HuH-7 (cell line): Measurements from ENCODE around the gene HIRA.
"Not testable (repeated sequence)": the region's sequence is repeated elsewhere in the genome, so short reads cannot be mapped to it uniquely, and the experiment has no call there.

Experiments used
- DNase-seq: peaks from one replicate; pipeline ENCODE4 v3.0.0; 2011; ENCODE audit warnings: low spot score

The HIRA gene

DNA sequence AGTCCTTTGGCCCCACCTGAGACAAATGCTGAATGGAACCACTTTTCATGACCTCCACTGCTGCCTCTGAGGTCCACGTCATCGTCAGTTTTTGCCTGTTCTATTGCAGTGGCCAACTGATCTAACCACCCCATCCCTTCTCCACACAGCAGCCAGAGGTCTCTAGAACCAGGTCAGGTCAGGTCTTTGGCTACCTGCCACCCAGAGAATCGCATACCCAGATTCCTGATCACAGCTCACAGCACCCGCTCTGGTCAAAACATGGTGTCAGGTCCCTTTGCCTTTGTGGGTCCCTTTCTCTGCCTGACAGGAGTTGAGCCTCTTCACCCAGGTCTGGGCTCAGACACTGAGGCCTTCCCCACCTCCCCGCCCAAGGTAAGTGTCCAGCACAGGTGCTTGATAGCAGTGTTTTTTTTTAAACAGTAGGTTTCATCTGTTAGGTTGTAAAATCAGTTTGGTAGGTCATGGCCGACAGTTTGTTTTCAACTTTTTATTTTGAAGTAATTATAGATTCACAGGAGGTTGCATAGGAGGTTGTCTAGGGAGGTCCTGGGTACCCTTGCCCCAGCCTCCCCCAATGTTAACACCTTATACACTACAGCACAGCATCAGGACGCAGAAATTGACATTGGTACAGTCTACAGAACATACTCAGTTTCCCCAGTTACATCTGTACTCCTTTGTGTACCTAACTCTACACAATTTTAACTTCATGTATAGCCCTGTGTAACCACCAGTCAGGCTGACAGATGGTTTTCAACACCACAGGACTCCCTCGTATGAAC lies 9.1 kb upstream of the HIRA start:
- no peak for DNase-seq

DNA sequence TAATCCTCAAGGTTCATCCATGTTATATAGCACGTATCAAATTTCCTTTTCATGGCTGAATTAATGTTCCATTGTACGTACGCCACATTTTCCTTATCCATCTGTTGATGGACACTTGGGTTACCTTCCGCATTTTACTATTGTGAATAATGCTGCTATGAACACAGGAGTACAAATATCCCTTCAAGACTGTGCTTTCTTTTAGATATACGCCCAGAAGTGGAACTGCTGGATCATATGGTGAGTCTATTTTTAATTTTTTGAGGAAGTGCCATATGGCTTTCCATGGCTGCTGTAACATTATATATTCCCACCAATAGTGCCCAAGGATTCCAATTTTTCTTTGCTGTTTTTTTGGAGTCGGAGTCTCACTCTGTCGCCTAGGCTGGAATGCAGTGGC lies 6.8 kb upstream of the HIRA start:
- no peak for DNase-seq

DNA sequence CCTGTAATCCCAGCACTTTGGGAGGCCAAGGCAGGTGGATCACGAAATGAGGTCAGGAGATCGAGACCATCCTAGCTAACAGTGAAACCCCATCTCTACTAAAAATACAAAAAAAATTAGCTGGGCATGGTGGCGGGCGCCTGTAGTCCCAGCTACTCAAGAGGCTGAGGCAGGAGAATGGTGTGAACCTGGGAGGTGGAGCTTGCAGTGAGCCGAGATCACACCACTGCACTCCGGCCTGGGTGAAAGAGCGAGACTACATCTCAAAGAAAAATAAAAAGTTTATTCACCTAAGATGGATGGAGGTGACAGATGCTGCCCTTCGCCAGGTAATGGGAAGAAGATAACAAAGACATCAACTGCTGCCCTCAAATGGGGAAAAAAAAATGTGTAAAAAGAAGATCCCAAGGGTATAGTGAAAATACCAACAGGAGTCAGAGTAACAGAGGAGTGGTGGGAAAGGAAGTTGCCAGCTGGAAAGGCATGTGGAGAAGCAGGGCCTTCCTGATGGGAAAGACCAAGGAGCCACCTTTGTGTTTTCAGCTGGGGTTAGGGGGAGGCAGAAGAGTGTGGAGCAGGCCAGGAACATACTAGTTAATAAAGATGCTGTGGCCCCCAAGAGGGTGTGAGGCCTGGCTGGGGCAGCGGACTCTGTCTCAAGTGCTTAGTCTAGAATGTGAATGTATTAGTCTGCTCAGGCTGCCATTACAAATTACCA lies 5.1 kb upstream of the HIRA start:
- DNase-seq: not testable (repeated sequence)

DNA sequence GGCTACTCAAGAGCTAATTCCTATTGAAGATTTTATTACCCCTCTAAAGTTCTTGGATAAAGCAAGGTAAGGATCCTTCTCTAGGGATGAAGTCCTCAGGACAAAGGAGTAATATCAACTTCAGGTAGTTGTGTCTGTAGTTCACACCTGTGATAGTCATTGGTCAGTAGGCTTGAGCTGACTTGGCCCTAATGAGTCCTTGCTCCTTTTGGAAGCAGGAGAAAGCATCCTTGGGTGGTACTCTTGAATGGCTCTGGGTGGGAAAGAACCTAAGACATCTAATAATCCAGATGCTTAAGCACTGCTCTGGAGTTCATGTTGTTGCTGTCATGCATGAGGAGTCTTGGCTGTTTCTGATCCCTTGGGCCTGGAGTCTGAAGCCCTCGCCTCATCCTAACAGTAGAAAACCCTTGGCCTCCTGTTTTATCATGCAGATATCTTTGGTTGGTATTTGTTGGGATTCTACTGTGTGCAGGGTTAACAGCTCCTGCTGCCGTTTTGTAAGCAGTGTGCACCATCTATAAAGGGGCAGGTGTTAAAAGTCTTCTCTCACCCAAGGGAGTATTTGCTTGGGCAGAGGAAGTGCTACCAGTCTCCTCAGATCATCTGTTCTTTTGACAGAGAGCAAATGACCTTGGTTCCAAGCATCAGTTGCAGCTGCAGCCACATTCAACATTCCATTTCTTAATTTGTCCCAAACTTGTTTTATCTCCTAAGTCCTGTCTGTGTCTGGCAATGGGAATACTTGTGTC lies 3.5 kb upstream of the HIRA start:
- no peak for DNase-seq

DNA sequence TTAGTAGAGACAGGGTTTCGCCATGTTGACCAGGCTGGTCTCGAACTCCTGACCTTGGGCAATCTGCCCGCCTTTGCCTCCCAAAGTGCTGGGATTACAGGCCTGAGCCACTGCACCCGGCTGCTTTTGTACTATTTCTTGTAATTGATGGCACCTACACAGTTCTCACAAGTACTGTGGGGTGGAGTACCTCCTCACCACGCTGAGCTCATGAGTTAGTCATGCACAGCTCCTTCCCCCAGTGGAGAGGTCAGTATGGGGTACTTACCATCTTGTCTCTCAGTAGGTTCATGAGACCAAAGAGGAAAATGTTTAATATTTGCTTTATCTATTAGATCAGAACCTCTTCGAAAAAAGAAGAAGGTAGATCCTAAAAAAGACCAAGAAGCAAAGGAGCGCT lies 2.9 kb upstream of the HIRA start:
- DNase-seq: no peak

DNA sequence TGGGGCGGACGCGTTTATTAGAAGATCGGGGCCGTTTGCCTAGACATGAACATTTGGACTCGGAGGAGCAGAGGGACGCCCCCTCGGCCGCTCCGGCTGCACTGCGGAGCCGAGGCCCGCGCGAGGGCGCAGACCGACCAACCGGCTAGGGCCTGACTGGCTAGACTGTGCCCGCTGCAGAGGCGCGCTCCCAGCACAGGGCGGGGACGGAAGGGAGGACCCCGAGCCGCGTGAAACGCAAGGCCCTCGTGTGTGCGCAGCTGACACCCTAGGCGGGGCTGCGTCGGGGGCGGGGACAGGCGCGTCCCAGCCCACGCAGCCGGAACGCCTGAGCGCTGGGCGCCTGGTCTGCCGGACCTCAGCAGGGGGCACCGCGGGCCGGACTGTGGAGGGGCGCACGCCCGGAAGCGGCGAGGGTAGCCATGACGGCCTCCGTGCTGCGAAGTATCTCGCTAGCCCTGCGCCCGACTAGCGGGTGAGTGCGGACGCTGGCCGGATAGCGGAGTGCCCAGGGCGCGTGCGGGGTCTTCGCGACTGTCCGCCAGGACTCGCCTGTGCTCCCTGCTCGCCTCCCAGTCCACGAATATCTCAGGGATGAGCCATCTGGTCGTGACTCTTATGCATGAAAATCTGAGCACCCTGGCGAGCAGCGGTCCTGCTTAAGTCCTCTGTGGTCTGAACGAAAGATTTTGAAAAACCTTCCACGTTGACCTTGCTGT lies 759 bp upstream of the HIRA start, which contains the start of gene MRPL40:
Gene MRPL40 (plus strand): TSS at position 413 of the 719 bp plus-strand sequence. CDS start 10 bp downstream, at position 423.
- peak; percentile 90 for DNase-seq

DNA sequence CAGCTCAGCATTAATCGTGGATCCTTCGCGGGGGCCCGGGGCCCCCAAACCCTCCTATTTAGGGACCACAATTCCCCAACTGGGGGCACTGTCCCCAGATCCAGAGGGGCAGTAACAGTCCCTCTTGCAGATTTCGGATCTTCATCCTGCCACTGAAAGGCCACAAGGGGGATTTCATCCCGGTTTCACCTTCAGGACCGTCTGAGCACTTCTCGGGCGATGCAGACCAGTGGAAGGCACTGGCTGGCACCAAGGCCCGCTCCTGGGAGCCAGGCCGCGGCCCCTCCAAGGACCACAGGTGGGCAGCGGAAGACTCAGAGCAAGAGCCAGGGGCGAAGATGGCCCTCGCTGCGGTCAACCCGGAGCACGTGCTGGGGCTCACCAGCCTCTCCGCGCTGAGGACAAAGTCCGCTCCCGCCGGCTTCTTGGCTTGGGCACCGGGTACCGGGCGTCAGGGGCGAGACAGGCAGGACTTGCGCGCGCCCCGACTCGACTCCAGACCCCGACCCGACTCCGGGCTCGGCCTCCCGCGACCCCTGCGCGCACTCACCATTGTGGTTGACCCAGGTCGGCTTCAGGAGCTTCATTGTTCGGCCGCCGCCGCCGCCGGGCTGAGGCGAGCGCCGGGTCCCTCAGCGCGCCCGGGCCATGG lies 517 bp downstream of the HIRA start:
- peak; percentile 36 for DNase-seq

DNA sequence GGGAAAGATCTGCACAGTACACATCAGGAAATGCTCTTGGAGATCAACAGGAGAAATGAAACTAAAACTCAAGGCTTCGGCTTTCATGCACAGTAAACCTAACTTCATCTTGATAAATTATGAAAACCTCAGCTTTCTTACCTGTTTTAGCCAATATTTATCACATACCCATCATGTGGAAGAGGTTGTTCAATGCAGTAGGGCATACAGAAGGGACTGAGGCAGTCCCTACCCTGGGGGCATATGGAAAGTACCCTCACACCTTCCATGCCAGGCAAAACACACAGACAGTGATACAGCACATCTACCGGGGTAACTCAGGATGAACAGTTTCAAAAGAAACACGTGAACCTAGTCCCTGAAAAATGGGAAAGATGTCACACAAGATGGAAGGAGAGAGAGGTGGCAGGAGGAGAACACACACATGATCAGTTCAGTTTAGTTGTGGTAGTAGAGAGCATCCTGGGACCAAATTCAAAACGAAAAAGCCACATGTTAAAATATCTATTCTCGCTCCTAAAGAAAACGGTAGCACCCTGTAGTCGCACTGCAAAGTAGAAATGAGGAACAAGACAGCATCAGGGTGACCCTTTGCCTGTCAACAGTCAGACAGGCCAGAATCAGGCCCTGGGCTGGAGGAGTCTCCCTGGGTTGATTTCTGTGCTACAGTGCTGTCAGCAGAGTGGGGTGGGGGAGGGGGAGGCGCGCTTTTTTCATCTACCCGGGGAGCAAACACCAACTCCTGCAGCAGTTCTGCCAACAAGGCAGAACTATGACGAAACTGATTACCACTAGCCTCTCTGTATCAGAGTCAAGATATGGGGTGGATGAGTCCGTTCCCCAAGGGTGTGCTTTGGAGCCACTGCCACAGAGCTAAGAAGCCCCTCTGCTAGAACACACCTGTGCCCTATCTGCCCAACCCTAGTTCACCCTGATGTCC lies 1.3 kb downstream of the HIRA start:
- peak; percentile 34 for DNase-seq

DNA sequence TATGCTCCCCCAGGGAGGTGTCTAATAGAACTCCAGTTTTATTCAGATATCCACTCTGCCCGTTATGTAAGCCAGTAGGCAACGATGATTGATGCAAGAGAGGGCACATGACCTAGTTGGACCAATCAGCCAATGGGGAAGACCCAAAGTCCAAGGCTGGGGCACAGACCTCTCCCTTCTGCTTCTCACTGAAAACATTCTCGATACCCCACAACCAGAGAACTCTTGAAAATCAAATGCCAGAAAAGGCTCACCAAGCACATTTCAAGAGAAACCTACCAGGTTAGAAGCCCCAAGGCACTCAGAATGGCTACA lies 7.4 kb downstream of the HIRA start:
- DNase-seq: no peak

DNA sequence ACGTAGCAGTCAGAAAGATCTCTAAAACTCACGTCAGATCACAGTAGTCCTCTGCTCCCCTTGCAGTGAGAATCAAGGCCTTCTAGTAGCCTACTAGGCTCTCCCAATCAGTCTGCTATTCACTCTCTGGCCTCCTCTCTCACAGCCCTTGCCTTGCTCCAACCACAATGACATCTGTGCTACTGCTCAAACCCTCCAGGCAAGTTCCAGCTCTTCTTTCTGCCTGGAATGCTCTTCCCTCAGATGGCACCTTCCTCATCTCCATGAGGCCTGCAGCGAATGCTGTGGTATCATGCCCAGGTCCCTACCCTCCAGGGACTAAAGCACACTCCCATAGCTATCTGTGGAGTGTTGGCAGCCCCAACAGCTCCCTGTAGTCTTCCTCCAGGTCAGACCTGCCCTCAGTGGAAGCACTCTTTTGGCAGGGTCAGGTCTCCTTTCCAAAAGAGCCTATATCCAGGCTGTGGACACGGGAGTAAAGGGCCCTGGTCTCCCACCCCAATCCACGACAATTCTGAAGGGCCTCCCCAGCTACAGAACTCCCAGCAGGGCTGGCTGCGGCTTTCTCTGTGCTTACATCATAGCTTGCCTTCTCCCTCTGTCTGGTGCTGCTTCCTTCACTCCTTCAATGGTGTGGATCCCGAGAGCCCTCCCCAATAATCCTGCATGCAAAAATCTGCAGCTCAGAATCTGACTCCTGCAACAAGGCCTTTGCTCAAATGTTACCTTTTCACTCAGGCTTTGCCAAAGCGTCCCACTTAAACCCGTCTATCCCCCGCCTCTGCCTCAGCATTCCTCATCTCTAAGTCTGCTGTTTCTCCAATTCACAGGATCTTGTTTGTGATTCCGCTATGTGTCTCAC lies 8.9 kb downstream of the HIRA start:
- DNase-seq: no peak

DNA sequence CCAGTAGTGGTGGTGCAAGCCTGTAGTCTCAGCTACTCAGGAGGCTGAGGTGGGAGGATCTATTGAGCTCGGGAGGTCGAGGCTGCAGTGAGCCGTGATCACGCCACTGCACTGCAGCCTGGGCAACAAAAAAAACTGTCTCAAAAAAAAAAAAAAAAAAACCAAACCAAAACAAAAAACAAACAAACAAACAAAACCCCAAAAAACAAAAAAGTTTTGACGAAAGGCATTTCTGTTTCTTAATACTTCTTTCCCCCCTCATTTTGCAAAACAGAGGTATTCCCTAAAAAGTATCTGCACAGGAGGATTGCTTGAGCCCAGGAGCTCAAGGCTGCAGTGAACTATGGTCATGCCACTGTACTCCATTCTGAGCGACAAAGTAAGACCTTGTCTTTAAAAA lies 11.2 kb downstream of the HIRA start:
- DNase-seq: no peak

DNA sequence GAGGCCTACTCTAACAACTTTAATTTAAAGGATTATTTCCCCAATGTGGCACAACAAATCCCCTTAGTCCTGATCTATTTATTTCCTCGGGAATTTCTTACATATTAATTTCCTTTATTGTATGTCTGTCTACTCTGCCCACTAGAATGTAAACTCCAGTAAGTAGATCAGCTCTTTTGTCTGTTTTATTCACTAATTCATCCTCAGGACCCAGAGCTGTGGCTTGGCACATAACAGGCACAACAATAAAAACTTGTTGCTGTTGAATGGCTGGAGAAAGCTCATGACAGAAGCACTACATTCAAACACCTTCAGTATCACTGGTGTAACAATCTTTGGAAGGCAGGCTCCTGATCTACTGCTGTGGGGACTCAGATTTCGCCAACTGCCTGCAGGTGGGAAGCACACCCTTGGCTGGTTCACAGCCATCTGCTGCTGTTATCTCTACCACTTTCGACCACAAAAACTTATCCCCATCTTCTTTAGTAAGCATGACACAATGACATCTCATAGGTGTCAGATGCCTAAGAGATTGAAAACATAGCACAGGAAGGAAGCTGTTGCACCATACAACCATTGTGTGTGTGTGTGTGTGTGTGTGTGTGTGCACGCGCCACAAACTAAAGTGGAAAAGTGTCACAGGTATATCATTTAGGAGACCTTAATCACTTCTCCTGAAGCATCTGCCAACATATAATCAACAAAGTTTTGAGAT lies 11.9 kb downstream of the HIRA start:
- no peak for DNase-seq

DNA sequence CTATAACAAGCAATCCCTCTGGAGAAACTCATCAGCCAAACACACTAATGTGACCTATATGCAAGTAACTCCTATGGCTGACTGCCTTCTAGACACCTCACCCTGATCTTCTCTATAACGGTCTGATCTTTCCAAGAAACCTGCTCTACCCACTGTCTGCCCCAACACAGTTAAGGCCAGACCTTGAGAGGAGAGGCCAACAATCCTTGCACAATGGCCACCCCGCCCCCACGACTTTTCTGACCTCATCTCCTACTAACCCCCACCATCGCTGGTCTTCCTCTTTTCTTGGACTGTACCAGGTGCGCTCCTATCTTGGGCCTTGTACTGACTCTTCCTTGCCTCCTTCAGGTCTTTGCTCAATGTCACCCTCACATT lies 12.5 kb downstream of the HIRA start:
- DNase-seq: no peak

DNA sequence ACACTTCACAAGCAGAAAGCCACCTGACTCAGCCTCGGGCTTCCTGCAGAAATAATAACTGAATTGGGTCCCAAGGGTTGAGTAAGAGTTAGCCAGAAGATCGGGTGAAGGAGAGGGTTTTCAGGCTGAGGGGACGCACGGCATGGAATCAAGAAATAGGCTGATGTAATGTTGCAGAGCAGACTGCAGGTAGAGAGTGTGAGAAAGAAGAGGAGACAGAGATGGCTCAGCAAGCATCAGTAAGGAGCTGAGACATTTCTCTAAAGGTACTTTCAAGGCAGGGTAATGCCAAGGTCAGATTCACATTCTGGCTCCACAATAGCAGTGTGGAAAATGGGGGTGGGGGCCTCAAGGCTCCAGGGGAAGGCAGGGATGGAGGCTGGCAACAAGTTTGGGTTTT lies 18.6 kb downstream of the HIRA start:
- no peak for DNase-seq

DNA sequence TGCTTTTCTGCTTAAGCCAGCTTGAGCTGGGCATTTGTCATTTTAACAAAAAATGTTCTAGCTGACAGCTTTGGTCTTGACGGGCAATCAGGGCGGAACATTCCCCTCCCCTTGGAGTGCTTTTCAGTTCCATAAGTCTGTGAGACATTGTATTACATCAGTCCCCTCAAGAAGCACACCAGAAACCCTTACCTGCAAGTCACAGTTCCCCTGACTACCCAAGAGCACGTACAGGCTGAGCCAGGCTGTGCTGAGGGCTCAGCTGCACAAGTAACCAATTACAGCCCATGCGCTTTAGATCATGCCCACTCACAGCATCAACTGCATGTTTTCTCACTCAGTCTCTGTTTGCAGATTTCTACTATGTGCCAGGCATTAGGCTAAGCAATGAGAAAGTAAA lies 19.1 kb downstream of the HIRA start:
- no peak for DNase-seq

DNA sequence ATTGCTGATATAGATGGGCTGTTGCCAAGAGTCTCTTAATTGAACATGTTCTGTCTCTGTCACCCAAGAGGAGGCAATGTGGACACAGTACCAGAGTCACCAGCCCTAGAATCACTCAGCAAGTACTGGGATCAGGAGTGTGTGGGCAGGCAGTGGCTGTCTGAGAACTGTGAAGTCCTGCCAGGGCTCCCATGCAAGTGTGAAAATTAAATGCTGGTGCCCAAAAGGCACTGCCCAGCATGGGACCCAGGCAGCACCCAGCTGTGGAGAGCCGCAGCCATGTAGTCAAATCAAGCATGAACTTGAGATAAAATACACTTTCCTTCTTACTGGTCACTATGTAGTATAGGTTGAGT lies 19.9 kb downstream of the HIRA start:
- DNase-seq: no peak

DNA sequence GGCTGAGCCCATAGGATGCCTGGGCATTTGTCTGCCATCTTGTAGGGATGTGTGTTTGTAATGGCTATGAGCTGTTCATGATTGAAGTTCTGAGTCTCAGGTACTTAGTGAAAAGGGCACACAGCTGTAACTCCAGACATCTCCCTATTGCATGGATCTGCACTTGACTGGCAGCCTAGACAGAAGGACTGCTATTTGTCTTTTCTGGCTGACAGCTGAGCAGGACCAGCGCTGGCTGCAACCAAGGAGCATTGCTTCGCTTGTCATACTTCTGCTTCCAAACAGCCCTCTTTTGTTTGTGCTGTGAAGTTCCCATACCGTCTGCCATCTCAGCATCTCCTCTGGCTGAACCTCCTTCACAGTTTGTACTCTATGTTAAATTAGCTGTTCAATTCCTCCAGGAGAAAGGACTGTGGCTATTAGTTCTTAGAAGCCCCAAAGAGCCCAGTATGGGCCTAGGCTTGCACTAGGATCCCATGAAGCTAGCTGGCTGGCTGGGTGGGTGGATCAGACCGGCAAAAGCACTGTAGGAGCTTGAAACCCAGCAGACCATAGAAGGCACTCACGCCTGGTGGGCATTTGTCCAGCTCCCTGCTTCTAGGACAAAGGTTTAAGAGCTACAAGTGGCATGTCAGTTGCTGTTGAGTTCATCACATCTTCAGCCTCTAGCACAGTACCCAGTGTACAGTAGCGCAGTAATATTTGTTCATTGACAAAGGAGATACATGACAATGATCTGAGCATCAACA lies 20.4 kb downstream of the HIRA start:
- no peak for DNase-seq
